Naive B cell (primary cell): Measurements from ENCODE around the gene CACNA1C. TPM values are rescaled to one million over a fixed set of nuclear protein-coding genes. Genes with fewer than 3 reads are reported as not detected.

Source experiments
- ATAC-seq, 2 donors: fragments of 150-1000 bp; cut with Tn5 transposase; 2 replicates each; pipeline ENCODE4 v1.10.0; 2021; ENCODE audit warnings: low read depth in 2 of 2, mild to moderate bottlenecking in 2 of 2, moderate library complexity in 2 of 2
- DNase-seq: peaks from one replicate; pipeline ENCODE4 v3.0.0; 2022
- H3K27ac Mint-ChIP-seq, 6 donors: one replicate each; pipeline ENCODE4 v1.8.0; 2020 to 2022; ENCODE audit warnings: mild to moderate bottlenecking in 6 of 6, mixed read lengths in 6 of 6, moderate library complexity in 5 of 6, inconsistent platforms in 2 of 6
- H3K27me3 Mint-ChIP-seq, 3 donors: one replicate each; pipeline ENCODE4 v1.8.0; 2021 to 2022; ENCODE audit warnings: mixed read lengths in 3 of 3, mild to moderate bottlenecking in 1 of 3
- H3K36me3 Mint-ChIP-seq, 2 donors: one replicate each; pipeline ENCODE4 v1.8.0; 2020 to 2022; ENCODE audit warnings: mixed read lengths in 2 of 2, inconsistent platforms in 1 of 2, mild to moderate bottlenecking in 1 of 2
- H3K4me1 Mint-ChIP-seq, 3 donors: one replicate each; pipeline ENCODE4 v1.8.0; 2020 to 2022; ENCODE audit warnings: mixed read lengths in 3 of 3, inconsistent platforms in 1 of 3, mild to moderate bottlenecking in 1 of 3, moderate library complexity in 1 of 3
- H3K4me3 Mint-ChIP-seq, 8 donors: one replicate each; pipeline ENCODE4 v1.8.0; 2020 to 2022; ENCODE audit warnings: mild to moderate bottlenecking in 8 of 8, mixed read lengths in 8 of 8, moderate library complexity in 8 of 8, inconsistent platforms in 2 of 8
- H3K9me3 Mint-ChIP-seq, 7 donors: one replicate each; pipeline ENCODE4 v1.8.0; 2020 to 2022; ENCODE audit warnings: mixed read lengths in 7 of 7, mild to moderate bottlenecking in 5 of 7, inconsistent platforms in 2 of 7, moderate library complexity in 1 of 7
- polyA plus RNA-seq, 6 donors: library from polyadenylated mRNA; unstranded; fragments of 300-500 nt; fragmentation: Illumina TruSeq; gene quantifications; one replicate each; pipeline ENCODE4 v1.2.3, GENCODE V29; 2021; ENCODE audit warnings: low read depth in 6 of 6

Gene CACNA1C
- polyA plus RNA-seq, 6 donors from 2014 or later, result 0.03 to 0.09 (median 0.06) TPM; not detected in 1

- Mint-ChIP-seq H3K36me3 (no peaks in the 10 kb centered on the region), H3K27me3 (peaks cover 0 to 7% (median 5%) of the 10 kb centered on the region in 3 donors), H3K27ac (no peak overlapping the region), H3K4me1 (no peaks in the 10 kb centered on the region), H3K4me3 (no peak overlapping the region), H3K9me3 (no peaks in the 10 kb centered on the region)
- ATAC-seq (no peak), DNase-seq (no peak)
These were observed 480.2 kb downstream of the CACNA1C start for GRCh38 chr12:2533036-2533435.

GRCh38 chr12:2535583-2536204 is 482.9 kb downstream of the CACNA1C start:
- no peaks in the 10 kb centered on the region for H3K36me3 Mint-ChIP-seq
- H3K9me3 Mint-ChIP-seq, result no peaks in the 10 kb centered on the region
- ATAC-seq (no peak), DNase-seq (no peak)
- no peaks in the 10 kb centered on the region for H3K4me1 Mint-ChIP-seq
- H3K27ac Mint-ChIP-seq, result no peak overlapping the region
- H3K27me3 Mint-ChIP-seq, result peaks cover 0 to 7% (median 0%) of the 10 kb centered on the region in 3 donors
- no peak overlapping the region for H3K4me3 Mint-ChIP-seq

- H3K27ac Mint-ChIP-seq, result no peak overlapping the region
These were observed 483.9 kb downstream of the CACNA1C start for GRCh38 chr12:2536724-2537123.

GRCh38 chr12:2537868-2538541 is 485.2 kb downstream of the CACNA1C start:
- Mint-ChIP-seq H3K36me3 (no peaks in the 10 kb centered on the region), H3K4me1 (no peaks in the 10 kb centered on the region), H3K27ac (peak overlapping the region in 1 of 6 donors; percentile 31), H3K4me3 (no peak overlapping the region), H3K27me3 (peaks cover 0 to 11% (median 0%) of the 10 kb centered on the region in 3 donors), H3K9me3 (no peaks in the 10 kb centered on the region)
- ATAC-seq (no peak), DNase-seq (no peak)

More at GRCh38 chr12:2536724-2537123, 483.9 kb downstream of the CACNA1C start:
- no peak for ATAC-seq
- H3K9me3 Mint-ChIP-seq, result no peaks in the 10 kb centered on the region
- peaks cover 0 to 8% (median 4%) of the 10 kb centered on the region in 3 donors for H3K27me3 Mint-ChIP-seq
- DNase-seq, result no peak
- no peak overlapping the region for H3K4me3 Mint-ChIP-seq
- H3K36me3 Mint-ChIP-seq, result no peaks in the 10 kb centered on the region
- H3K4me1 Mint-ChIP-seq, result no peaks in the 10 kb centered on the region

GRCh38 chr12:2539938-2540337 is 487.2 kb downstream of the CACNA1C start:
- H3K27me3 Mint-ChIP-seq, result peaks cover 0 to 11% (median 3%) of the 10 kb centered on the region in 3 donors
- H3K9me3 Mint-ChIP-seq, result no peaks in the 10 kb centered on the region
- H3K27ac Mint-ChIP-seq, result no peak overlapping the region
- no peaks in the 10 kb centered on the region for H3K4me1 Mint-ChIP-seq
- ATAC-seq (no peak), DNase-seq (no peak)
- no peaks in the 10 kb centered on the region for H3K36me3 Mint-ChIP-seq
- no peak overlapping the region for H3K4me3 Mint-ChIP-seq

GRCh38 chr12:2540535-2540941 is 487.8 kb downstream of the CACNA1C start:
- Mint-ChIP-seq H3K36me3 (no peaks in the 10 kb centered on the region), H3K27ac (no peak overlapping the region), H3K9me3 (no peaks in the 10 kb centered on the region), H3K4me1 (no peaks in the 10 kb centered on the region), H3K27me3 (peaks cover 0 to 11% (median 3%) of the 10 kb centered on the region in 3 donors), H3K4me3 (no peak overlapping the region)
- DNase-seq, result no peak
- ATAC-seq, result no peak

- no peak for ATAC-seq
These were observed 488.9 kb downstream of the CACNA1C start for GRCh38 chr12:2541631-2542204.

GRCh38 chr12:2543801-2544200 is 491.0 kb downstream of the CACNA1C start:
- Mint-ChIP-seq H3K4me1 (no peaks in the 10 kb centered on the region), H3K27me3 (peaks cover 0 to 16% (median 8%) of the 10 kb centered on the region in 3 donors), H3K27ac (no peak overlapping the region), H3K36me3 (no peaks in the 10 kb centered on the region), H3K4me3 (no peak overlapping the region), H3K9me3 (no peaks in the 10 kb centered on the region)
- DNase-seq (no peak), ATAC-seq (no peak)

More at GRCh38 chr12:2541631-2542204, 488.9 kb downstream of the CACNA1C start:
- no peaks in the 10 kb centered on the region for H3K9me3 Mint-ChIP-seq
- H3K4me3 Mint-ChIP-seq, result no peak overlapping the region
- no peak overlapping the region for H3K27ac Mint-ChIP-seq
- H3K36me3 Mint-ChIP-seq, result no peaks in the 10 kb centered on the region
- no peaks in the 10 kb centered on the region for H3K4me1 Mint-ChIP-seq
- no peak for DNase-seq
- peaks cover 0 to 11% (median 3%) of the 10 kb centered on the region in 3 donors for H3K27me3 Mint-ChIP-seq

GRCh38 chr12:2544230-2544629 is 491.4 kb downstream of the CACNA1C start:
- no peaks in the 10 kb centered on the region for H3K36me3 Mint-ChIP-seq
- ATAC-seq, result no peak
- H3K9me3 Mint-ChIP-seq, result no peaks in the 10 kb centered on the region
- H3K27me3 Mint-ChIP-seq, result peaks cover 0 to 16% (median 8%) of the 10 kb centered on the region in 3 donors
- H3K4me1 Mint-ChIP-seq, result no peaks in the 10 kb centered on the region
- H3K4me3 Mint-ChIP-seq, result no peak overlapping the region
- DNase-seq, result no peak
- H3K27ac Mint-ChIP-seq, result no peak overlapping the region

GRCh38 chr12:2547273-2548044 is 494.7 kb downstream of the CACNA1C start:
- ATAC-seq, result no peak
- H3K27me3 Mint-ChIP-seq, result peaks cover 0 to 8% (median 5%) of the 10 kb centered on the region in 3 donors
- H3K4me1 Mint-ChIP-seq, result no peaks in the 10 kb centered on the region
- H3K4me3 Mint-ChIP-seq, result peak overlapping the region in 1 of 8 donors; percentile 18
- no peak overlapping the region for H3K27ac Mint-ChIP-seq
- H3K9me3 Mint-ChIP-seq, result no peaks in the 10 kb centered on the region
- H3K36me3 Mint-ChIP-seq, result no peaks in the 10 kb centered on the region
- DNase-seq, result no peak

- ATAC-seq (no peak), DNase-seq (no peak)
- Mint-ChIP-seq H3K27ac (no peak overlapping the region), H3K4me1 (no peaks in the 10 kb centered on the region), H3K4me3 (no peak overlapping the region), H3K9me3 (no peaks in the 10 kb centered on the region), H3K27me3 (peaks cover 0 to 8% (median 5%) of the 10 kb centered on the region in 3 donors), H3K36me3 (no peaks in the 10 kb centered on the region)
These were observed 495.3 kb downstream of the CACNA1C start for GRCh38 chr12:2548081-2548480.

GRCh38 chr12:2550561-2551411 is 498.0 kb downstream of the CACNA1C start:
- Mint-ChIP-seq H3K9me3 (no peaks in the 10 kb centered on the region), H3K4me1 (no peaks in the 10 kb centered on the region), H3K27me3 (peaks cover 0 to 7% (median 7%) of the 10 kb centered on the region in 3 donors), H3K4me3 (no peak overlapping the region), H3K36me3 (no peaks in the 10 kb centered on the region), H3K27ac (no peak overlapping the region)
- ATAC-seq (no peak), DNase-seq (no peak)
